HEK293 (cell line): ENCODE results near the gene LIMK1.

ENCODE experiments used
- CTCF ChIA-PET: fragments of 350-600 bp; formaldehyde crosslinking; extraction: SDS; loops from one replicate; lab custom pipeline; 2021; ENCODE audit warnings: antibody characterized with exemption; lab: Yijun Ruan, JAX
- POLR2A ChIA-PET: fragments of 300-600 bp; formaldehyde crosslinking; extraction: SDS; loops from one replicate; lab custom pipeline; 2020; ENCODE audit warnings: antibody characterized with exemption, inconsistent platforms; lab: Yijun Ruan, JAX
- H3K27ac ChIP-seq: fragments of 200-500 bp; sonication (Bioruptor generic); 2 replicates; pipeline ENCODE4 v1.5.1; 2014; ENCODE audit warnings: low read depth, low read length, control low read depth, inconsistent platforms; ENCODE audit errors: extremely low read depth
- H3K36me3 ChIP-seq, 2 experiments: fragments of 200-500 bp in 1 of 2; sonication (Bioruptor generic) in 1 of 2; 1 replicate in 1 of 2; 2 replicates in 1 of 2; pipeline ENCODE4 v1.5.1; 2014 to 2017; ENCODE audit warnings: inconsistent platforms in 2 of 2, low read length in 2 of 2; ENCODE audit not compliant: control insufficient read depth in 2 of 2, insufficient read depth in 1 of 2
- H3K4me1 ChIP-seq: fragments of 200-500 bp; sonication (Bioruptor generic); 2 replicates; pipeline ENCODE4 v1.5.1; 2014; ENCODE audit warnings: mild to moderate bottlenecking, low read length, inconsistent platforms; ENCODE audit not compliant: control insufficient read depth, insufficient read depth
- H3K4me3 ChIP-seq: 2 replicates; pipeline ENCODE4 v1.5.1; 2011; ENCODE audit warnings: low read depth, mild to moderate bottlenecking, control low read depth, low read length, moderate library complexity
- H3K9me3 ChIP-seq: fragments of 200-500 bp; sonication (Bioruptor generic); 2 replicates; pipeline ENCODE4 v1.5.1; 2014; ENCODE audit warnings: low read depth, low read length, inconsistent platforms; ENCODE audit not compliant: control insufficient read depth, insufficient read depth
- GFI1B ChIP-seq: fragments of 450-650 bp; formaldehyde crosslinking; IDR thresholded peaks from 2 replicates; pipeline ENCODE4 v1.5.1; 2016; ENCODE audit warnings: missing biosample characterization, missing genetic modification characterization
- HIC1 ChIP-seq: fragments of 450-650 bp; formaldehyde crosslinking; IDR thresholded peaks from 2 replicates; pipeline ENCODE4 v1.5.1; 2016; ENCODE audit warnings: missing biosample characterization, missing genetic modification characterization
- IKZF3 ChIP-seq: fragments of 450-650 bp; IDR thresholded peaks from 2 replicates; pipeline ENCODE4 v1.5.0; 2018; ENCODE audit warnings: missing biosample characterization, mild to moderate bottlenecking, missing genetic modification characterization, moderate library complexity
- PATZ1 ChIP-seq: fragments of 450-650 bp; formaldehyde crosslinking; IDR thresholded peaks from 2 replicates; pipeline ENCODE4 v1.5.1; 2016; ENCODE audit warnings: missing biosample characterization, missing genetic modification characterization
- SETDB1 ChIP-seq: IDR thresholded peaks from one replicate; pipeline ENCODE4 v1.6.1; 2017; ENCODE audit warnings: mild to moderate bottlenecking, low read length, moderate library complexity, mixed read lengths; ENCODE audit not compliant: insufficient read length
- SP3 ChIP-seq: fragments of 450-650 bp; formaldehyde crosslinking; IDR thresholded peaks from 2 replicates; pipeline ENCODE4 v1.5.1; 2016; ENCODE audit warnings: missing biosample characterization, missing genetic modification characterization
- TSHZ1 ChIP-seq: fragments of 450-650 bp; formaldehyde crosslinking; IDR thresholded peaks from 2 replicates; pipeline ENCODE4 v1.5.1; 2016; ENCODE audit warnings: missing biosample characterization, missing genetic modification characterization, borderline replicate concordance
- ZBTB1 ChIP-seq: fragments of 450-650 bp; formaldehyde crosslinking; IDR thresholded peaks from 2 replicates; pipeline ENCODE4 v1.5.1; 2016; ENCODE audit warnings: missing biosample characterization, missing genetic modification characterization
- ZBTB10 ChIP-seq: fragments of 450-650 bp; formaldehyde crosslinking; IDR thresholded peaks from 2 replicates; pipeline ENCODE4 v1.5.1; 2016; ENCODE audit warnings: missing biosample characterization, missing genetic modification characterization
- ZNF157 ChIP-seq: fragments of 450-650 bp; formaldehyde crosslinking; IDR thresholded peaks from 2 replicates; pipeline ENCODE4 v1.5.1; 2016; ENCODE audit warnings: missing biosample characterization, missing genetic modification characterization
- ZNF335 ChIP-seq: fragments of 450-650 bp; formaldehyde crosslinking; conservative IDR thresholded peaks from 2 replicates; pipeline ENCODE4 v1.5.1; 2016; ENCODE audit warnings: missing biosample characterization, missing genetic modification characterization
- ZNF362 ChIP-seq: fragments of 450-650 bp; formaldehyde crosslinking; IDR thresholded peaks from 2 replicates; pipeline ENCODE4 v1.5.1; 2016; ENCODE audit warnings: missing biosample characterization, missing genetic modification characterization
- ZNF521 ChIP-seq: fragments of 450-650 bp; formaldehyde crosslinking; IDR thresholded peaks from 2 replicates; pipeline ENCODE4 v1.5.1; 2017; ENCODE audit warnings: missing biosample characterization, mild to moderate bottlenecking, missing genetic modification characterization
- ZNF624 ChIP-seq: fragments of 450-650 bp; formaldehyde crosslinking; IDR thresholded peaks from 2 replicates; pipeline ENCODE4 v1.5.1; 2017; ENCODE audit warnings: missing biosample characterization, missing genetic modification characterization
- ZNF664 ChIP-seq: fragments of 450-650 bp; formaldehyde crosslinking; IDR thresholded peaks from 2 replicates; pipeline ENCODE4 v1.5.1; 2016; ENCODE audit warnings: missing biosample characterization, missing genetic modification characterization
- ZNF677 ChIP-seq: fragments of 450-650 bp; IDR thresholded peaks from 2 replicates; pipeline ENCODE4 v1.5.0; 2018; ENCODE audit warnings: missing biosample characterization, mild to moderate bottlenecking, missing genetic modification characterization, moderate library complexity
- ZNF785 ChIP-seq: fragments of 450-650 bp; formaldehyde crosslinking; IDR thresholded peaks from 2 replicates; pipeline ENCODE4 v1.5.1; 2016; ENCODE audit warnings: missing biosample characterization, missing genetic modification characterization

LIMK1 gene

GRCh38 chr7:74116356-74116755, 32.8 kb downstream of the LIMK1 start (continued):
- TF ChIP-seq PATZ1 (tag by site-specific recombination): no peak
- no peak for TF ChIP-seq SETDB1
- no peak for TF ChIP-seq IKZF3 (tag by site-specific recombination)
- no peak for TF ChIP-seq ZNF335
- TF ChIP-seq GFI1B (tag by site-specific recombination): no peak

- no peak for TF ChIP-seq ZNF677 (tag by site-specific recombination)
- TF ChIP-seq HIC1 (tag by site-specific recombination): no peak
- no peak for TF ChIP-seq ZNF335
- TF ChIP-seq ZNF362 (tag by site-specific recombination): no peak
- TF ChIP-seq ZBTB10 (tag by site-specific recombination): no peak
- TF ChIP-seq ZNF664 (tag by site-specific recombination): no peak
- TF ChIP-seq SP3 (tag by site-specific recombination): no peak
- no peak for TF ChIP-seq ZNF521
- TF ChIP-seq ZNF785: no peak
- TF ChIP-seq ZBTB1 (tag by site-specific recombination): no peak
- TF ChIP-seq ZNF624: no peak
- TF ChIP-seq ZNF157 (tag by site-specific recombination): no peak
- no peak for TF ChIP-seq TSHZ1
- no peaks in the 10 kb centered on the region for H3K9me3 ChIP-seq
- ChIA-PET CTCF (interaction anchor here (0.7 to 1.0 kb wide), 2 partner anchors 23 to 50 kb away, joined by 3 to 4 read pairs; no protein-coding TSS in a partner anchor), POLR2A (no interaction called here)
- no peak overlapping the region for H3K4me3 ChIP-seq
- H3K4me1 ChIP-seq: no peaks in the 10 kb centered on the region
- H3K27ac ChIP-seq: no peak overlapping the region
- peaks cover 0 to 27% of the 10 kb centered on the region in 2 experiments; a peak in 2 of 3 replicates for H3K36me3 ChIP-seq
These were observed 36.2 kb downstream of the LIMK1 start for GRCh38 chr7:74119831-74120230.
